ENCODE measurements around the gene PPIF.

The PPIF gene

GRCh38 chr10:79375321-79376077 is 28.2 kb downstream of the PPIF start:
- no peak for DNase-seq (ENCODE audit: low spot score)

DNA sequence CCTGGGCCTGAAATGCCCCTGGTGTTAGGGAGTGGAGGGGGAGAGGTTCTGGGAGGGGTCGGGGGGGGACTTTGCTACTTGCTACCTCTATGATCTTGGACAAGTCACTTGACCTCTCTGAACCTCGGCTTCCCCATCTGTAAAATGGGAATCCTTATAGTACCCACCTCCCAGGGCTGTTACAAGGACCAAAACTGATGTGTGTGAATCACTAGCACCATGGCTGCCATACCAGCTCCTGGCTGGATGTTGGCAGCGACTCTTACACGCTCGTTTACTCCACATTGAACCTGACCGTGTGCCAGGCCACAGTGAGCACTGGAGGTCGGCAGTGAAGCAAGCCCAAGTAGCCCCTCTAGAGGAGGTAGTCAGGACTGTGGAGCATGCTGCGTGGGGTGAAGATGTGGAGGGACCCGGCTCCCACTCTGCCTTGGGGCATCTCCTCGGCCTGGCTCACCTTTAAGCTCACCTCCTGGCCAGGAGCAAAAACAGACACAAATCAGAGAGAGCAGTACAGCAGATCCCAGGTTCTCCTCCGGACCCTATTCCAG is 28.9 kb downstream of the PPIF start:
- DNase-seq (ENCODE audit: low spot score), result no peak

DNA sequence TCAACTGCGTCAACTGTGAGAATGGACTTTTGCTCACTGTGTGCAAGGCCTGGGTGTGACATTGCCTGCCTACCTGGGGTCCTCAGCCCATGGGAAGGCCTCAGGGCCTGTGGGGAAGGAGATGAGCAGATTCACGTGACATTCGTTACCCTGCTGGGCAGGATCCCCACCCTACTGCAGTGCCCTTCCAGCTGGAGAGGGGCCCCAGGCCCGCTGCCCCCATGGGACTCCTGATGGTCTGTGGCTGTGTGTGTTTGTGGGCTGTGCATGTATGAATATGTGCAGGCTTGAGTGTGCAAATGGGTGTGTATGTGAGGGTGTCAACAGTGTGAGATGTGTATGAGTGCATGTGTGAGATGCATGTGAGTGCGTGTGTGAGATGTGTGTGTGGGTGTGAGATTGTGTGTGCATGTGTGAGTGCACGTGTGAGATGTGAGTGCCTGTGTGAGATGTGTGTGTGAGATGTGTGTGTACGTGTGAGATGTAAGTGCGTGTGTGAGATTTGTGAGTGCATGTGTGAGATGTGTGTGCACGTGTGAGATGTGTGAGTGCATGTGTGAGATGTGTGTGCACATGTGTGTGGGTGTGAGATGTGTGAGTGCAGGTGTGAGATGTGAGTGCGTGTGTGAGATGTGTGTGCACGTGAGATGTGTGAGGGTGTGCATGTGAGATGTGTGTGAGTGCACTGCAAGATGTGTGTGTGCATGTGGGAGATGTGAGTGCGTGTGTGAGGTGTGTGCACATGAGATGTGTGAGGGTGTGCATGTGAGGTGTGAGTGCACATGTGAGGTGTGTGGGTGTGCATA is 29.7 kb downstream of the PPIF start:
- no peak for DNase-seq (ENCODE audit: low spot score)

DNA sequence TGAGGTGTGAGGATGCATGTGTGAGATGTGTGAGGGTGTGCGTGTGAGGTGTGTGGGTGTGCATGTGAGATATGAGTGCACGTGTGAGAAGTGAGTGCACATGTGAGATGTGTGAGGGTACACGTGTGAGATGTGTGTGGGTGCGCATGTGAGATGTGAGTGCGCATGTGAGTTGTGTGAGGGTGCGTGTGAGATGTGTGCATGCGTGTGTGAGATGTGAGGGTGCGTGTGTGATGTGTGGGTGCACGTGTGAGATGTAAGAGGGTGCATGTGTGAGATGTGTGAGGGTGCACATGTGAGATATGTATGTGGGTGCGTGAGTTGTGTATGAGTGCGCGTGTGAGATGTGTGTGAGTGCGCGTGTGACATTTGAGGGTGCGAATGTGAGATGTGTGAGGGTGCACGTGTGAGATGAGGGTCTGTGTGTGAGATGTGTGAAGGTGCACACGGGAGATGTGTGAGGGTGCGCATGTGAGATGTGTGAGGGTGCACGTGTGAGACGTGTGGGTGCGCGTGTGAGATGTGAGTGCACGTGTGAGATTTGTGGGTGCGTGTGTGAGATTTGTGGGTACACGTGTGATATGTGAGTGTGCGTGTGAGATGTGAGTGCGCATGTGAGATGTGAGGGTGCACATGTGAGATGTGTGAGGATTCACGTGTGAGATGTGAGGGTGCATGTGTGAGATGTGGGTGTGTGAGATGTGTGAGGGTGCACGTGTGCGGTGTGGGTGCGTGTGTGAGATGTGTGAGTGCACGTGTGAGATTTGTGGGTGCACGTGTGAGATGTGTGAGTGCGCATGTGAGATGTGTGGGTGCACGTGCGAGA is 30.5 kb downstream of the PPIF start:
- DNase-seq (ENCODE audit: low spot score), result no peak

DNA sequence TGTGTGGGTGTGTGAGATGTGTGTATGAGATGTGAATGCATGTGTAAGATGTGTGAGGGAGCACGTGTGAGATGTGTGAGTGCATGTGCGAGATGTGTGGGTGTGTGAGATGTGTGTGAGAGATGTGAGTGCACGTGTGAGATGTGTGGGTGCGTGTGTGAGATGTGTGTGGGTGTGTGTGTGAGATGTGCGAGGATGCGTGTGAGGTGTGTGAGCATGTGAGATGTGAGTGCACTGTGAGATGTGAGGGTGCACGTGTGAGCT is 31.0 kb downstream of the PPIF start:
- DNase-seq (ENCODE audit: low spot score), result no peak

DNA sequence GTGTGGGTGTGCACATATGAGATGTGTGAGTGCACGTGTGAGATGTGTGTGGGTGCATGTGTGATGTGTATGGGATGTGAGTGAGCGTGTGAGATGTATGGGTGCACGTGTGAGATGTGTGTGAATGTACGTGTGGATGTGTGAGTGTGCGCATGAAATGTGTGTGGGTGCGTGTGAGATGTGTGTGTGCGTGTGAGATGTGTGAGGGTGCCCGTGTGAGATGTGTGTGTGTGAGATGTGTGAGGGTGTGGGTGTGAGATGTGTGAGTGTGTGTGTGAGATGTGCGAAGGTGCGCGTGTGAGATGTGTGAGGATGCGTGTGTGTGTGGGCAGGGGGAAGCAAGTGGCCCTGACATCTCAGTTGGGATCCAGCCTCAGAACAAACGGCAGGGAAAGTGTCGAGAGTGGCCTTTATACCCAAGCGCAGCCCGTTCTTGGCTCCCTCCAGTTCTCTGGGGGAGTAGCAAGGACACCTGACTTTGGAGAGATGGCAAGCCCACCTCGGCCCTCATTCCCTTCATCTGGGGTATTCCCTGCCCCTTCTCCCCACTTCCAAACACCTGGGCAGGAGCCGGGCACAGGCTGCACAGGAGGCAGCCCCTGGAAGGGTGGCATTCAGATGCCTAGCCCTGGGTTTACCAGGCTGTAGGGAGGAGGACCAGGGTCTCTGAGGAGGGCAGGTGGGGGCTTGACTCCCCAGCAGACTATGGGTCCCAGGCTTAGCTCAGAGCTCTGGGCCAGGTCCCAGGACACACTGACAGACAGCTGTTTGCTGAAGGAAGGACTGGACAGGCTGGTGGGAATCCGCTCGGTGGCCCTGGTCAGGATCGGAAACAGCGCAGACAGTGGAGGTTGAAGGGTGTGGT is 31.6 kb downstream of the PPIF start:
- DNase-seq (ENCODE audit: low spot score), result no peak

DNA sequence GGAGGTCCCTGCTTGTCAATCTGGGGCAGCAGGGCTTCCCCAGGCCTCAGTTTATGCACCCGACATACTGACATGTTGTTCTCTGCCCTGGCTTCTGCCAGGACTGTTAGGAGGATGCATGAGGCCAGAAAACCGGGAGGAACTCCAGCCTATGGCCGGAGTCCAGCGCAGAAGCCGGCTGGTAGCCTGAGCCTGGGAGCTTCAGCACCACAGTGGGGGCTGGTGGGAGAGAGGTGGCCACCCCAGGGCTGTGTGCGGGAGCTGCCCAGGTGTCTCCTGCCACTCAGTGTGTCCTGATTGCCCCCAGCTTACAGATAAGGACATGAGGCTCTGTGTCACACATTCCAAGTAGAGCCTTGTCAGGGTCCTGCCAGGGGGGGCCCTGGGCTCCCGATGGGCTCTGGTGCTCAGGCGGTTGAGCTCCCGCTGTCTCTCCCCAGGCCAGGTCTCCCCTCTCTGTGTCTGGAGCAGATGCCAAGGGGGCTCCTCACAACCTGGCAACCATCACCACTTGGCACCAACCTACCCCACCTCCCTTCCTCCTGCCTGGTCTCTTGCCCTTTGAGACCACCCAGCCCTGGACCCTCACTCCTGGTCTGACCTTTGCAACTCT is 32.3 kb downstream of the PPIF start:
- no peak for DNase-seq (ENCODE audit: low spot score)

GRCh38 chr10:79380125-79380945 is 33.1 kb downstream of the PPIF start:
- DNase-seq (ENCODE audit: low spot score), result no peak

DNA sequence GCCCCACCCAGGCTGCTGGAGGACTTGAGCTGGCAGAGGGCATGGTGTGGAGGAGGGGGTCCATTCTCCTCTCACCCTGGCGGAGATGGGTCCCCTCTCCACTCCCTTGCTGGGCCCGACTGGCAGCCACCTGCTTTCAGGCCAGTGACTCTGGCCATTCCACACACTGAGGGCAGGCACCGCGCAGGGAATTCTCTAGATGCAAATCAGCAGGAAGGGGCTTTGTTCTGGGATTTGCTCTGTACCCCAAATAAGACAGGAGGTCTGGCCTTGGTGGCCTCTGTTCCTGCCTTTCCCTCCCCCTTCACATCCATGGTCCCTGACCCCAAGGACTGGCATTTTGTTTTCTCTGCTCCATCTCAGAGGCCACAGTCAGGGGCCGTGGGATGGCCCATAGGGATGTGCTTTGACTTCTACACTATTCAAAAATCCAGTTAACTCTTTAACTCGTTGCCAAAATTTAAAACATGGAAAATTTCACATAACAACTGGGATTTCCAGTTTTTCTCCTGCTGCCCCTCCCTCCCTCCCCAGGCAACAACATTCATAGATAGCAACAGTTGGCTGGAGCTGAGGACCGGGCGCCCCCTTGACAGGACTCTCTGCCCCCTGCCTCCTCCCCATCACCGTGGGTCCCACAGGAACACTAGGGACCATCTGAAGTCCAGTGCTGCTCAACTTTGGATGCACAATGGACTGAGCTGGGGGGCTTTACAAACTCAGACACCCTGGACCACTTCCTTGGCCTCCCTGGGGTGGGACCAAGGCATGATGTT is 33.9 kb downstream of the PPIF start:
- DNase-seq (ENCODE audit: low spot score), result no peak

GRCh38 chr10:79381804-79382221 is 34.5 kb downstream of the PPIF start:
- DNase-seq (ENCODE audit: low spot score), result no peak

DNA sequence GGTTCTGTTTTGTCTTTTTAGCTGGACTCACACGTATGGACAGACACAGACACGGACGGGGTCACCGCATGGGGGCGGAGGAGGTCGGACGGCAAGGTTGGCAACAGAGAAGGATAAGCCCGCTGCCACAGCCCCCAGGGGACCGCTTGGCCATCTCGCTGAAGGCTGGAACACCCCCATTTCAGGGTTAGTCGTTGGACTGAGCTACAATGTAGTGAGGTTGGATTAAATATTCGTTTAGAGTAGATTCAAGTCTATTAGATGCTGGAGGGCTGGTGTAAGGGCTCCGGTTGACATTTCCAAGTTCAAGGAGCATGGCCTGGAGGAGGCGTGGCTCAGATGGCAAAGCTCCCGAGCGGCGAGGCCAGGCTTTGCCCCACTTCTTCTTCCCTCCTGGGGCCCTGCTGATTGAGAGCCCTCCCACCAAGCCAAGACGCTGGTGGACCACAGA is 35.2 kb downstream of the PPIF start:
- no peak for DNase-seq (ENCODE audit: low spot score)

DNA sequence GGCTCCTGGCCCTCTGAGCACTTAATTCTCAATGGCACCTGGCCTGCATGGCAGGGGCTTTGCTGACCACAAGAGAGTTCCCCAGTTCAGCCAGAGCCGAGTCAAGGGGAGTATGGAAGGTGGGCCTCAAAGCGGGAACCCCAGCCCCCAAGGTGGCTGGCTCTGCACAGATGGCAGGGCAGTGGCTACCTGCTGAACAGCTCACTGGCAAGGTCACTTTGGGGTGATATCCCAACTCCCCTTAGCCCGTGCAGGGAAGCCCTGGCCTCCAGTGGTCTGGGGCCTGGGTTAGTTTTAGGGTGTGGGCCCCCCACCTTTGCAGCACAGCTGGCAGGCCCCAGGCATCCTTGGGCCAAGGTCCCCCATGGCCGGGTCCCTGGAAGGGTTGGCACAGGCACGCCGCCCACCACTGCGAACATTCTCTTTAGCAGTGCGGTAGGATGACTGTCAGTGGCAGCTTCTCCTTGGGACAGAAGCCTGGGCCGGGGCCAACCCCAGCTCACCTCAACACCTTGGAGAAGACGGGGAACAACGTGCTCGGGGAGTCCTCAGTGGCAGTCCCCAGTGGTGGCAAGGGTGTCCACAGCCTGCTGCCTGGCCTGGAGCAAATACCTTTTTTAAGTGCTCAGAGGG is 36.8 kb downstream of the PPIF start:
- DNase-seq (ENCODE audit: low spot score), result no peak

GRCh38 chr10:79384773-79385391 is 37.6 kb downstream of the PPIF start:
- DNase-seq (ENCODE audit: low spot score), result no peak

GRCh38 chr10:79385392-79385795 is 38.1 kb downstream of the PPIF start:
- no peak for DNase-seq (ENCODE audit: low spot score)

GRCh38 chr10:79385804-79386531 is 38.7 kb downstream of the PPIF start:
- no peak for DNase-seq (ENCODE audit: low spot score)

GRCh38 chr10:79386637-79387465 is 39.6 kb downstream of the PPIF start:
- no peak for DNase-seq (ENCODE audit: low spot score)

- no peak for DNase-seq (ENCODE audit: low spot score)
These were observed 40.3 kb downstream of the PPIF start for GRCh38 chr10:79387466-79387973.

Data from COLO829 (cell line).